Body of pancreas (tissue), 4 donors: Measurements from ENCODE around the gene TFB2M. TPM values are rescaled to one million over a fixed set of nuclear protein-coding genes. Genes with fewer than 3 reads are reported as not detected.
"Not testable (repeated sequence)": the region's sequence is repeated elsewhere in the genome, so short reads cannot be mapped to it uniquely, and the experiment has no call there.

ENCODE experiments used
- ATAC-seq: fragments of 150-250 bp; one replicate; pipeline ENCODE4 v1.9.1; 2016
- DNase-seq, 4 donors: peaks; one replicate each; pipeline ENCODE4 v3.0.0-alpha.2; 2019
- H3K27ac ChIP-seq, 4 donors: fragments of 200-600 bp; sonication (generic); 1 replicate in 3 of 4; 2 replicates in 1 of 4; pipeline versions ENCODE4 v1.5.1 to v1.6.1; 2016 to 2019; ENCODE audit warnings: mild to moderate bottlenecking in 1 of 4, mixed read lengths in 1 of 4, moderate library complexity in 1 of 4
- H3K27me3 ChIP-seq, 2 donors: fragments of 200-600 bp; sonication (generic); one replicate each; pipeline ENCODE4 v1.6.0; 2016; ENCODE audit warnings: mild to moderate bottlenecking in 1 of 2
- H3K36me3 ChIP-seq, 2 donors: fragments of 200-600 bp; sonication (generic); replicated peaks in 1 of 2; 2 replicates each; pipeline ENCODE4 v1.5.1; 2016; ENCODE audit warnings: low read depth in 2 of 2; ENCODE audit not compliant: insufficient read depth in 1 of 2
- H3K4me1 ChIP-seq: fragments of 200-600 bp; sonication (generic); one replicate; pipeline ENCODE4 v1.6.0; 2016
- H3K4me3 ChIP-seq, 2 donors: fragments of 200-600 bp; sonication (generic); 1 replicate in 1 of 2; 2 replicates in 1 of 2; pipeline ENCODE4 v1.5.1; 2016 to 2019
- H3K9me3 ChIP-seq, 3 donors: fragments of 200-600 bp; sonication (generic); 1 replicate in 2 of 3; 2 replicates in 1 of 3; pipeline ENCODE4 v1.5.1; 2016
- CTCF ChIP-seq, 7 experiments: fragments of 450-650 bp in 4 of 7; fragments of 200-600 bp in 3 of 7; sonication (generic) in 3 of 7; IDR thresholded peaks; one replicate each; pipeline ENCODE4 v1.5.1; 2016 to 2019; ENCODE audit warnings: antibody characterized with exemption in 7 of 7
- POLR2A ChIP-seq, 3 donors: fragments of 450-650 bp; IDR thresholded peaks; one replicate each; pipeline ENCODE4 v1.6.1; 2016; ENCODE audit warnings: antibody characterized with exemption in 3 of 3, mild to moderate bottlenecking in 2 of 3
- WGBS, 2 donors: methylation state at CpG; one replicate each; pipeline ENCODE4 v1.1.5; 2017; 5-methylcytosine and 5-hydroxymethylcytosine counted together
- intact Hi-C: fragments of 100-400 bp; cut with DNase I; formaldehyde crosslinking; loops from one replicate; pipeline ENCODE4 v1.15.1; 2023
- total RNA-seq, 2 donors: library from RNA; depleted of rRNA; stranded (reverse); fragments of >200 nt; gene quantifications; one replicate each; pipeline ENCODE4 v1.1.0, GENCODE V29; 2016

TFB2M gene
- total RNA-seq, 2 donors from 2014 or later, result 2.3 to 8.3 TPM

- intact Hi-C loops, result no loop called here
- Histone ChIP-seq H3K4me3 (no peak overlapping the region), H3K36me3 (no peaks in the 10 kb centered on the region), H3K27me3 (no peaks in the 10 kb centered on the region), H3K9me3 (no peaks in the 10 kb centered on the region), H3K4me1 (peaks cover 13% of the 10 kb centered on the region), H3K27ac (no peak overlapping the region)
- ATAC-seq (no peak), DNase-seq (no peak)
- 80 to 87% methylated on average over 3 of the region's 3 CpGs for WGBS, 2 donors
- TF ChIP-seq POLR2A (IDR thresholded peaks at IDR 0.05), result no peak
- TF ChIP-seq CTCF (IDR thresholded peaks at IDR 0.05), result no peak
These were observed 10.6 kb upstream of the TFB2M start for GRCh38 chr1:246576709-246577032.

GRCh38 chr1:246573491-246573890 lies 7.4 kb upstream of the TFB2M start:
- no peak overlapping the region for H3K4me3 ChIP-seq
- DNase-seq (no peak), ATAC-seq (no peak)
- no peak overlapping the region for H3K27ac ChIP-seq
- no peak for TF ChIP-seq POLR2A (IDR thresholded peaks at IDR 0.05)
- no peak for TF ChIP-seq CTCF (IDR thresholded peaks at IDR 0.05)
- intact Hi-C loops, result no loop called here
- H3K36me3 ChIP-seq, result no peaks in the 10 kb centered on the region
- no peaks in the 10 kb centered on the region for H3K9me3 ChIP-seq
- no peaks in the 10 kb centered on the region for H3K27me3 ChIP-seq
- H3K4me1 ChIP-seq, result peaks cover 9% of the 10 kb centered on the region
- WGBS, 2 donors, result 61 to 86% methylated on average over 6 of the region's 6 CpGs

DNA sequence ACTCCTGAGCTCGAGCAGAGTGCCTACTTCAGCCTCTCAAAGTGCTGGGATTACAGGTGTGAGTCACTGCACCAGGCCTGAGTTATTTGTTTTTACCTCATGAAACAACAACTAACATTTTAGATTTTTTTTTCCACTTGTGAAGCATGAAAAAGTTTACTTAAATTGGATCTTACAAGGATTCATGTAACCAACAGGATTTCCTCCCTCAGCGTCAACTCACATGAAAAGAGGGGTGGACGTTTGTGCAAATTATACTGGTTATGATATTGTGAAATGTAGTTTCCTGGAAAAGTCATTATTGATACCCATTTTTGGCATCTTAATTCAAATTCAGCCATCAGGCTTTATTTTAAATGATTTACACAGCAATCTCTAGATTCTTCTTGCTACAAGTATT lies 6.7 kb upstream of the TFB2M start:
- ATAC-seq (no peak), DNase-seq (no peak)
- Histone ChIP-seq H3K27me3 (no peaks in the 10 kb centered on the region), H3K27ac (no peak overlapping the region), H3K4me3 (no peak overlapping the region), H3K9me3 (no peaks in the 10 kb centered on the region), H3K36me3 (no peaks in the 10 kb centered on the region), H3K4me1 (peaks cover 16% of the 10 kb centered on the region)
- TF ChIP-seq POLR2A (IDR thresholded peaks at IDR 0.05) (no peak), CTCF (IDR thresholded peaks at IDR 0.05) (no peak)
- WGBS, 2 donors, result 66 to 79% methylated on average over 3 of the region's 3 CpGs
- intact Hi-C loops, result no loop called here

DNA sequence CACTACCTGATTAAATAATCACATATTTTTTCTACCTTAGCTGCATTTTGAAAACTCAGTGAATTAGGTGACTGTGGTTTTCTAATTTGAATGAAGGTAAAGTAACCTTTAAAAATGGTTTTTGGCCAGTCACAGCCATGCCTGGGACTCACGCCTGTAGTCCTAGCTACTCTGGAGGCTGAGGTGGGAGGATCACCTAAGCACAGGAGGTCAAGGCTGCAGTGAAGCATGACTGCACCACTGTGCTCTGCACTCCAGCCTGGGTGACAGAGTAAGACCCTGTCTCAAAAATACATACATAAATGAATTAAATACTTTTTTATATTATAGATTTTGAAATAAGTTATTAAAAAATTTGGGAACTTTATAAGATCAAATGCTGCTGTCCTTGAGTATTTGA lies 5.9 kb upstream of the TFB2M start:
- no peaks in the 10 kb centered on the region for H3K27me3 ChIP-seq
- ATAC-seq, result no peak
- TF ChIP-seq POLR2A (IDR thresholded peaks at IDR 0.05) (no peak), CTCF (IDR thresholded peaks at IDR 0.05) (no peak)
- intact Hi-C loops, result no loop called here
- H3K4me3 ChIP-seq, result no peak overlapping the region
- no peaks in the 10 kb centered on the region for H3K36me3 ChIP-seq
- H3K9me3 ChIP-seq, result no peaks in the 10 kb centered on the region
- no peak for DNase-seq
- WGBS, 2 donors, result 100% methylated on average over 1 of the region's 1 CpG
- H3K4me1 ChIP-seq, result peaks cover 22% of the 10 kb centered on the region
- H3K27ac ChIP-seq, result no peak overlapping the region

DNA sequence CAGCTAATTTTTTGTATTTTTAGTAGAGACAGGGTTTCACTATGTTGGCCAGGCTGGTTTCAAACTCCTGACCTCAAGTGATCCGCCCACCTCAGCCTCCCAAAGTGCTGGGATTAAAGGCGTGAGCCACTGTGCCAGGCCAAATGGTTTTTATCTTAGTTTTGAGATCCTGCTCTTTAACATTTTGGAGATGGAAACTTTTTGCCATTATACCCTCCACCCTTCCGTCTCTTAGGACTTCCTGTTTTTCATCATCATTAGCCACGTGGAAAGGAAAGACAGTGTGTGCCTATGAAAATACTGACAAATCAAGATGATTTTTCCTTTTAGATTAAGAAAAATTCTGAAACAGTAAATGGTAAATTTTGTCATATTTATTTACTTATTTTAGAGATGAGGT lies 5.2 kb upstream of the TFB2M start:
- H3K27me3 ChIP-seq, intact Hi-C loops, H3K9me3 ChIP-seq, ATAC-seq, DNase-seq, H3K36me3 ChIP-seq, H3K4me3 ChIP-seq: not testable (repeated sequence)
- WGBS, 2 donors, result 78 to 82% methylated on average over 4 of the region's 4 CpGs
- H3K4me1 ChIP-seq, result peaks cover 22% of the 10 kb centered on the region
- H3K27ac ChIP-seq, result peak overlapping the region in 1 of 4 donors; percentile 49
